Progenitor cell of endocrine pancreas (in vitro differentiated cells): Measurements from ENCODE around the gene SDK2. TPM values are rescaled to one million over a fixed set of nuclear protein-coding genes. Genes with fewer than 3 reads are reported as not detected.

ENCODE experiments used
- DNase-seq: peaks from one replicate; pipeline ENCODE4 v3.0.0; 2021; ENCODE audit warnings: low spot score; ENCODE audit not compliant: unreplicated experiment
- H3K27ac Mint-ChIP-seq: 2 replicates; pipeline ENCODE4 v1.8.0; 2021; ENCODE audit warnings: mild to moderate bottlenecking, moderate library complexity, mixed read lengths
- H3K27me3 Mint-ChIP-seq: 2 replicates; pipeline ENCODE4 v1.8.0; 2021; ENCODE audit warnings: mixed read lengths
- H3K36me3 Mint-ChIP-seq: 2 replicates; pipeline ENCODE4 v1.8.0; 2022; ENCODE audit warnings: mixed read lengths; ENCODE audit not compliant: insufficient read depth
- H3K4me1 Mint-ChIP-seq: 2 replicates; pipeline ENCODE4 v1.8.0; 2021; ENCODE audit warnings: low read depth, mixed read lengths
- H3K4me3 Mint-ChIP-seq: 2 replicates; pipeline ENCODE4 v1.8.0; 2021; ENCODE audit warnings: low read depth, mild to moderate bottlenecking, moderate library complexity, mixed read lengths
- H3K9me3 Mint-ChIP-seq: 2 replicates; pipeline ENCODE4 v1.8.0; 2021; ENCODE audit warnings: low read depth, mixed read lengths
- total RNA-seq: library from RNA; stranded (reverse); gene quantifications from 2 replicates; pipeline ENCODE4 v1.2.1, GENCODE V29; 2021
- TF ChIP-seq, protein P1 (sequence below): fragments of 200-600 bp; sonication (generic); IDR thresholded peaks from one replicate; pipeline ENCODE4 v1.5.0; 2021; ENCODE audit warnings: antibody characterized with exemption, mild to moderate bottlenecking; ENCODE audit not compliant: unreplicated experiment

Gene SDK2
- total RNA-seq, 1 donor from 2014 or later: 6.7 TPM

GRCh38 chr17:73393962-73394361 lies 250.3 kb downstream of the SDK2 start:
- TF ChIP-seq, protein P1, sequence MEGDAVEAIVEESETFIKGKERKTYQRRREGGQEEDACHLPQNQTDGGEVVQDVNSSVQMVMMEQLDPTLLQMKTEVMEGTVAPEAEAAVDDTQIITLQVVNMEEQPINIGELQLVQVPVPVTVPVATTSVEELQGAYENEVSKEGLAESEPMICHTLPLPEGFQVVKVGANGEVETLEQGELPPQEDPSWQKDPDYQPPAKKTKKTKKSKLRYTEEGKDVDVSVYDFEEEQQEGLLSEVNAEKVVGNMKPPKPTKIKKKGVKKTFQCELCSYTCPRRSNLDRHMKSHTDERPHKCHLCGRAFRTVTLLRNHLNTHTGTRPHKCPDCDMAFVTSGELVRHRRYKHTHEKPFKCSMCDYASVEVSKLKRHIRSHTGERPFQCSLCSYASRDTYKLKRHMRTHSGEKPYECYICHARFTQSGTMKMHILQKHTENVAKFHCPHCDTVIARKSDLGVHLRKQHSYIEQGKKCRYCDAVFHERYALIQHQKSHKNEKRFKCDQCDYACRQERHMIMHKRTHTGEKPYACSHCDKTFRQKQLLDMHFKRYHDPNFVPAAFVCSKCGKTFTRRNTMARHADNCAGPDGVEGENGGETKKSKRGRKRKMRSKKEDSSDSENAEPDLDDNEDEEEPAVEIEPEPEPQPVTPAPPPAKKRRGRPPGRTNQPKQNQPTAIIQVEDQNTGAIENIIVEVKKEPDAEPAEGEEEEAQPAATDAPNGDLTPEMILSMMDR: no peak
- Mint-ChIP-seq H3K9me3 (no peaks in the 10 kb centered on the region), H3K36me3 (no peaks in the 10 kb centered on the region), H3K27ac (no peak overlapping the region), H3K27me3 (no peaks in the 10 kb centered on the region), H3K4me3 (no peak overlapping the region), H3K4me1 (peaks cover 6% of the 10 kb centered on the region)
- no peak for DNase-seq

- Mint-ChIP-seq H3K27ac (no peak overlapping the region), H3K27me3 (no peaks in the 10 kb centered on the region), H3K4me3 (no peak overlapping the region), H3K4me1 (peaks cover 6% of the 10 kb centered on the region), H3K36me3 (no peaks in the 10 kb centered on the region), H3K9me3 (no peaks in the 10 kb centered on the region)
- no peak for DNase-seq
- TF ChIP-seq, protein P1: no peak
These were observed 250.9 kb downstream of the SDK2 start for GRCh38 chr17:73393381-73393780.

DNA sequence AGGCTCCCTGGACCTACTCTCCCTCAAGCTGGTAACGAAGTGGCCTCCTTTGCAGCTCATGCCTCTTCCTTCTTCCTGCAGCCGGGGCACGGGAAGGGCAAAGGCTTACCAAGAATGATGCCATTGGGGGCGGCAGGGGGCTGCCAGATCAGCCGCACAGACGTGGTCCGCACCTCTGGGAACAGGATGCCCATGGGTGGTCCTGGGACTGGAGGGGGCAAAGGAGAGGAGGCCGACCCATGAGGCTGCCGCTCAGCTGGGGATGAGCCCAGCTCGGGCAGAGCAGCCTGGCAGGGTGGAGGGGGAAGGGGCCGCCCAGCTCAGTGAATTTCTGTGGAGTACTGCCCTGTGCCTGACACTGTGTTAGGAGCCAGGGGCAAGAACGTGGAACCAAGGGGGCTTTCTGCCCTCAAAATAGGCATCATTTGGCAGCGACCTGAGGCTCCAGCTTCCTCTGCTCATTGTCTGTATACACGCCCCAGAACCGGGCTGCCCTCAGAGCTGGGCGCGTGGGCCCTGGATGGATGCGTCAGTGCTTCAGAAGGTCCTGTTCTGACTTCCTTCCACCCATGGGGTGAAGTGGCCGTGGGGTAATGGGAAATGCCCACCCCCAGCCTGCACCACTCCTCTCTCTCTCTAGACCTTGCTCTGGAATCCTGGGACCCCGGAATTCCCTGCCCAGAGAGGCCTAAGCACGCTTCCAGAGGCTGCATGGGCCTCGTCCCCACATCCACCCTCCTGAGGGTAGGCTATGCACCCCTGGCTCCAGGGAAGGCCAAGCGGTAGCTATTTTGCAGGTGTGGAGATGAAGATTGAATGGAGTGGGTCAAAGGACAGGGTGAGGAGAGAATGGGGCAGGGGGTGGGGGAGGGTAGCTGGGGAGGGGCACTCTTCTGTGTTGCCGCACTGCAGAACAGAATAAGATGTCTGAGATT lies 252.6 kb downstream of the SDK2 start:
- TF ChIP-seq, protein P1: no peak

GRCh38 chr17:73390851-73391250 lies 253.4 kb downstream of the SDK2 start:
- no peaks in the 10 kb centered on the region for H3K9me3 Mint-ChIP-seq
- no peaks in the 10 kb centered on the region for H3K4me1 Mint-ChIP-seq
- H3K27me3 Mint-ChIP-seq: no peaks in the 10 kb centered on the region
- TF ChIP-seq, protein P1: no peak
- H3K4me3 Mint-ChIP-seq: no peak overlapping the region
- DNase-seq: no peak
- no peaks in the 10 kb centered on the region for H3K36me3 Mint-ChIP-seq
- no peak overlapping the region for H3K27ac Mint-ChIP-seq

More for the DNA sequence above, 252.6 kb downstream of the SDK2 start:
- Mint-ChIP-seq H3K9me3 (no peaks in the 10 kb centered on the region), H3K4me3 (no peak overlapping the region), H3K27me3 (no peaks in the 10 kb centered on the region), H3K4me1 (peaks cover 2% of the 10 kb centered on the region), H3K27ac (no peak overlapping the region), H3K36me3 (no peaks in the 10 kb centered on the region)
- DNase-seq: no peak

- DNase-seq: no peak
- H3K36me3 Mint-ChIP-seq: no peaks in the 10 kb centered on the region
- H3K27ac Mint-ChIP-seq: no peak overlapping the region
- TF ChIP-seq, protein P1: no peak
- no peaks in the 10 kb centered on the region for H3K9me3 Mint-ChIP-seq
- H3K4me1 Mint-ChIP-seq: no peaks in the 10 kb centered on the region
- H3K27me3 Mint-ChIP-seq: no peaks in the 10 kb centered on the region
- H3K4me3 Mint-ChIP-seq: no peak overlapping the region
These were observed 254.0 kb downstream of the SDK2 start for GRCh38 chr17:73390221-73390620.
